HepG2 (cell line): ENCODE results near the gene COG8. TPM values are rescaled to one million over a fixed set of nuclear protein-coding genes. Genes with fewer than 3 reads are reported as not detected.

Source experiments
- ARNTL ChIP-seq: sonication (generic); formaldehyde crosslinking; IDR thresholded peaks from 2 replicates; pipeline ENCODE4 v1.4.0; 2020; ENCODE audit warnings: mild to moderate bottlenecking, missing genetic modification reagents
- E2F5 ChIP-seq: sonication (generic); formaldehyde crosslinking; conservative IDR thresholded peaks from 2 replicates; pipeline ENCODE4 v1.4.0; 2020; ENCODE audit warnings: missing genetic modification reagents
- ELF1 ChIP-seq: sonication (generic); formaldehyde crosslinking; IDR thresholded peaks from 2 replicates; pipeline ENCODE4 v1.4.0; 2020; ENCODE audit warnings: missing genetic modification reagents
- HDAC2 ChIP-seq: sonication (generic); formaldehyde crosslinking; IDR thresholded peaks from 2 replicates; pipeline ENCODE4 v1.4.0; 2020; ENCODE audit warnings: missing genetic modification reagents
- MED13 ChIP-seq: sonication (generic); formaldehyde crosslinking; IDR thresholded peaks from 2 replicates; pipeline ENCODE4 v1.5.0; 2020; ENCODE audit warnings: missing genetic modification reagents
- NFAT5 ChIP-seq: sonication (generic); formaldehyde crosslinking; IDR thresholded peaks from 2 replicates; pipeline ENCODE4 v1.4.0; 2020; ENCODE audit warnings: missing genetic modification reagents
- PHF21A ChIP-seq: sonication (generic); formaldehyde crosslinking; IDR thresholded peaks from 2 replicates; pipeline ENCODE4 v1.5.0; 2020; ENCODE audit warnings: mild to moderate bottlenecking, missing genetic modification reagents
- RXRB ChIP-seq: IDR thresholded peaks from 2 replicates; pipeline ENCODE4 v1.6.1; 2016; ENCODE audit warnings: borderline replicate concordance, missing genetic modification reagents, missing compliant biosample characterization
- SMARCC2 ChIP-seq: fragments of 450-650 bp; IDR thresholded peaks from 2 replicates; pipeline ENCODE4 v1.6.1; 2017; ENCODE audit warnings: antibody characterized with exemption, mild to moderate bottlenecking
- TEF ChIP-seq: sonication (generic); formaldehyde crosslinking; IDR thresholded peaks from 2 replicates; pipeline ENCODE4 v1.5.0; 2020; ENCODE audit warnings: missing genetic modification reagents
- TFAP4 ChIP-seq: sonication (generic); IDR thresholded peaks from 2 replicates; pipeline ENCODE4 v1.6.1; 2016; ENCODE audit warnings: low read depth, borderline replicate concordance
- ZBTB37 ChIP-seq: sonication (generic); formaldehyde crosslinking; IDR thresholded peaks from 2 replicates; pipeline ENCODE4 v1.4.0; 2020; ENCODE audit warnings: mild to moderate bottlenecking, missing genetic modification reagents
- ZNF18 ChIP-seq: sonication (generic); formaldehyde crosslinking; IDR thresholded peaks from 2 replicates; pipeline ENCODE4 v1.8.0; 2022; ENCODE audit warnings: mild to moderate bottlenecking, missing genetic modification reagents; ENCODE audit not compliant: insufficient replicate concordance
- ZNF260 ChIP-seq: sonication (generic); formaldehyde crosslinking; IDR thresholded peaks from 2 replicates; pipeline ENCODE4 v1.4.0; 2020; ENCODE audit warnings: missing genetic modification reagents, low read depth, mild to moderate bottlenecking, borderline replicate concordance
- ZNF362 ChIP-seq: sonication (generic); formaldehyde crosslinking; IDR thresholded peaks from 2 replicates; pipeline ENCODE4 v1.4.0; 2020; ENCODE audit warnings: missing genetic modification reagents, mild to moderate bottlenecking, borderline replicate concordance
- ZNF616 ChIP-seq: sonication (generic); formaldehyde crosslinking; IDR thresholded peaks from 2 replicates; pipeline ENCODE4 v1.5.0; 2020; ENCODE audit warnings: low read depth, mild to moderate bottlenecking, missing genetic modification reagents
- ZNF672 ChIP-seq: sonication (generic); formaldehyde crosslinking; IDR thresholded peaks from 2 replicates; pipeline ENCODE4 v1.8.1; 2022; ENCODE audit warnings: missing genetic modification reagents
- ZNF724P ChIP-seq: sonication (generic); formaldehyde crosslinking; IDR thresholded peaks from 2 replicates; pipeline ENCODE4 v1.8.0; 2022; ENCODE audit warnings: missing genetic modification reagents, borderline replicate concordance
- polyA plus RNA-seq, 8 experiments: library from polyadenylated mRNA; depleted of rRNA in 3 of 8; stranded (reverse) in 7 of 8; unstranded in 1 of 8; fragments of >200 nt; fragmentation: Illumina TruSeq in 4 of 8; extraction: Trizol in 4 of 8; gene quantifications; 2 replicates each; pipeline versions ENCODE4 v1.2.1 to v1.2.3, GENCODE V29; 2011 to 2016; ENCODE audit warnings: low read depth in 4 of 8, missing spikeins in 1 of 8, mixed read lengths in 1 of 8; ENCODE audit not compliant: insufficient read depth in 1 of 8
- total RNA-seq, 5 experiments: library from RNA; depleted of rRNA; stranded (reverse); fragments of >200 nt; fragmentation: Illumina TruSeq; extraction: Trizol; gene quantifications; 2 replicates each; pipeline ENCODE4 v1.2.3, GENCODE V29; 2016; ENCODE audit warnings: low read depth in 1 of 5

COG8 gene
- total and polyA plus RNA-seq, 2 of the 13 experiments (the other 11 are each of a cell fraction or from before 2014, with no cell fraction given): 45.5 to 52.1 TPM

GRCh38 chr16:69363281-69363717 is 23.9 kb upstream of the COG8 start (continued):
- no peak for TF ChIP-seq ZNF672
- TF ChIP-seq E2F5 (CRISPR knock-in tag): no peak
- TF ChIP-seq MED13 (CRISPR knock-in tag): no peak
- TF ChIP-seq PHF21A (CRISPR knock-in tag): 0 out of 2 replicates have a peak, but pooled peaks have one; percentile 16
- TF ChIP-seq HDAC2: 0 out of 2 replicates have a peak, but pooled peaks have one; percentile 23
- TF ChIP-seq ZNF616: no peak
- TF ChIP-seq ZBTB37 (CRISPR knock-in tag): no peak
- no peak for TF ChIP-seq NFAT5
- TF ChIP-seq ELF1 (CRISPR knock-in tag): no peak
- TF ChIP-seq ZNF260 (CRISPR knock-in tag): no peak
- TF ChIP-seq ARNTL (CRISPR knock-in tag): no peak
- TF ChIP-seq ZNF724P (CRISPR knock-in tag): no peak
- TF ChIP-seq RXRB (CRISPR knock-in tag): peak; percentile 55
- TF ChIP-seq SMARCC2: no peak
- TF ChIP-seq ZNF18 (CRISPR knock-in tag): no peak
- 0 out of 2 replicates have a peak, but pooled peaks have one; percentile 11 for TF ChIP-seq TFAP4
- no peak for TF ChIP-seq TEF (CRISPR knock-in tag)
- no peak for TF ChIP-seq ZNF362
